Measurements from ENCODE around the gene SH3RF3.

Gene SH3RF3

DNA sequence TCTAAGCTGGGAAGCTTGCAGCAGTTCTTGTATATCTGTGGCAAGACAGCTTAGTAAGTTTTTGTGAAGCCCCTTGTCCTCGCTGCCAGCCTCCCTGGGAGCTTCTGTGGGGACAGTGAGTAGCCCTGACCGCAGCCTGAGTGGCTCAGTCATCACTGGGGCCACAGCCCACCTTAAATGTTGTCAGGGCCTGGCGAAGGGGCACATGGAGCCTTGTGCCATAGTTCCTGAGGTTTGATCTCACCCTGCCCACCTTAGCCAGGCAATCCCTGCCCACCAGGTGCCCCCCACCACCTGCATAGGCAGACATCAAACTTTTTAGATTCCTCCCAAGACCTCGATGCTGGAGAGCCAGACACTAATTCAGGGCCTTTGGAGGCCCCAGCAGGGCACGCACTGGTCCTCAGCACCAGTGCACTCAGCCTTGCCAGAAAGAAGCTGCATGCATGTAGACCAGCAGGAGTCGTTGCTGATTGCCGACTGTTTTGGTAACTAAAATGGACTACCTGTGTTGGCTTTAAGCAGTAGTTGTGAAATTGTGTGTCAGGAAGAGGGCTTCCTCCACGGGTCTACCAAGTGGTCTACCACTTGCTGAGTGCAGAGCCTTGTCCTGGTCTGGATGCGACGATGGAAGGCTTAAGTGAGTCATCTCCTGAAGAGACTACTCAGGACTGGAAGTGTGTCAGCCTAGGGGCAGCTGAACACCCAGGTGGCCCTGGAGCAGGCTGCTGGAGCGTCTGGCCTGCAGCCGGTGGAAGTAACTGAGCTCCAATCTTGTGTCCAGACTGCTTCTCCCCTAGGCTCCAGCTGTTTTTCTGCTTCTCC is 251.7 kb downstream of the SH3RF3 start (continued):
- TF ChIP-seq, protein P1, sequence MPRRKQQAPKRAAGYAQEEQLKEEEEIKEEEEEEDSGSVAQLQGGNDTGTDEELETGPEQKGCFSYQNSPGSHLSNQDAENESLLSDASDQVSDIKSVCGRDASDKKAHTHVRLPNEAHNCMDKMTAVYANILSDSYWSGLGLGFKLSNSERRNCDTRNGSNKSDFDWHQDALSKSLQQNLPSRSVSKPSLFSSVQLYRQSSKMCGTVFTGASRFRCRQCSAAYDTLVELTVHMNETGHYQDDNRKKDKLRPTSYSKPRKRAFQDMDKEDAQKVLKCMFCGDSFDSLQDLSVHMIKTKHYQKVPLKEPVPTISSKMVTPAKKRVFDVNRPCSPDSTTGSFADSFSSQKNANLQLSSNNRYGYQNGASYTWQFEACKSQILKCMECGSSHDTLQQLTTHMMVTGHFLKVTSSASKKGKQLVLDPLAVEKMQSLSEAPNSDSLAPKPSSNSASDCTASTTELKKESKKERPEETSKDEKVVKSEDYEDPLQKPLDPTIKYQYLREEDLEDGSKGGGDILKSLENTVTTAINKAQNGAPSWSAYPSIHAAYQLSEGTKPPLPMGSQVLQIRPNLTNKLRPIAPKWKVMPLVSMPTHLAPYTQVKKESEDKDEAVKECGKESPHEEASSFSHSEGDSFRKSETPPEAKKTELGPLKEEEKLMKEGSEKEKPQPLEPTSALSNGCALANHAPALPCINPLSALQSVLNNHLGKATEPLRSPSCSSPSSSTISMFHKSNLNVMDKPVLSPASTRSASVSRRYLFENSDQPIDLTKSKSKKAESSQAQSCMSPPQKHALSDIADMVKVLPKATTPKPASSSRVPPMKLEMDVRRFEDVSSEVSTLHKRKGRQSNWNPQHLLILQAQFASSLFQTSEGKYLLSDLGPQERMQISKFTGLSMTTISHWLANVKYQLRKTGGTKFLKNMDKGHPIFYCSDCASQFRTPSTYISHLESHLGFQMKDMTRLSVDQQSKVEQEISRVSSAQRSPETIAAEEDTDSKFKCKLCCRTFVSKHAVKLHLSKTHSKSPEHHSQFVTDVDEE (CRISPR knock-in tag; IDR thresholded peaks at IDR 0.05), result no peak
- TF ChIP-seq RARB (CRISPR knock-in tag; IDR thresholded peaks at IDR 0.05) (no peak), ESRRG (CRISPR knock-in tag; IDR thresholded peaks at IDR 0.05) (no peak), ISL1 (CRISPR knock-in tag; IDR thresholded peaks at IDR 0.05) (no peak), OSR1 (CRISPR knock-in tag; IDR thresholded peaks at IDR 0.05) (no peak), ZFP30 (CRISPR knock-in tag; IDR thresholded peaks at IDR 0.05) (no peak)

DNA sequence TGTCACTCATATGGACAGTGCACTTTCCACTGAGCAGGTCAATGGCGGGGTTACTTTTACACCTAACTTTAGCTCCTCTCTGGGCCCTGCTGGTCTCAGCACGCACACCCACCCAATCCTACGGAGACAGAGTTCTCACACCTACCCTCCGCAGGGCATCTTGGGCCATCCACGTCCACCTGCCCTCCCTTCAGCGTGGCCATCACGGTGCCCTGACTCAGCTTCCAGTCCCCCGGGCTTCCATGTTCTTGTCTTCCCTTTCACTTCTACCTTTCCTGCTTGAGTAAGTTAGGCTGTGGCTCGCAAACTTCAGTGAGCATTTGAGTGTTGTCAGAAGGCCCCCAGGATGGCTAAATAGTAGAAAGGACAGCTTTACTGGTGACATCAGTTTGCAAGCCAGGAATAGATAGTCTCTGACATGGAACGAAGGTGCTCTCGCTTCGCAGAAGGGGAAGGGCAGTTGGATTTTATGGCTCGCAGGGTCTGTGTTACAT is 252.4 kb downstream of the SH3RF3 start:
- no peak for TF ChIP-seq BACH2 (CRISPR knock-in tag; IDR thresholded peaks at IDR 0.05; ENCODE audit: borderline replicate concordance)
- TF ChIP-seq, protein P2, sequence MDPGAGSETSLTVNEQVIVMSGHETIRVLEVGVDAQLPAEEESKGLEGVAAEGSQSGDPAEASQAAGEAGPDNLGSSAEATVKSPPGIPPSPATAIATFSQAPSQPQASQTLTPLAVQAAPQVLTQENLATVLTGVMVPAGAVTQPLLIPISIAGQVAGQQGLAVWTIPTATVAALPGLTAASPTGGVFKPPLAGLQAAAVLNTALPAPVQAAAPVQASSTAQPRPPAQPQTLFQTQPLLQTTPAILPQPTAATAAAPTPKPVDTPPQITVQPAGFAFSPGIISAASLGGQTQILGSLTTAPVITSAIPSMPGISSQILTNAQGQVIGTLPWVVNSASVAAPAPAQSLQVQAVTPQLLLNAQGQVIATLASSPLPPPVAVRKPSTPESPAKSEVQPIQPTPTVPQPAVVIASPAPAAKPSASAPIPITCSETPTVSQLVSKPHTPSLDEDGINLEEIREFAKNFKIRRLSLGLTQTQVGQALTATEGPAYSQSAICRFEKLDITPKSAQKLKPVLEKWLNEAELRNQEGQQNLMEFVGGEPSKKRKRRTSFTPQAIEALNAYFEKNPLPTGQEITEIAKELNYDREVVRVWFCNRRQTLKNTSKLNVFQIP (CRISPR knock-in tag; IDR thresholded peaks at IDR 0.05; ENCODE audit: borderline replicate concordance, low read depth), result no peak
- TF ChIP-seq TOX (CRISPR knock-in tag; IDR thresholded peaks at IDR 0.05; ENCODE audit: borderline replicate concordance), result no peak
- no peak for TF ChIP-seq TCF4 (CRISPR knock-in tag; IDR thresholded peaks at IDR 0.05; ENCODE audit: borderline replicate concordance)
- no peak for TF ChIP-seq ZNF8 (CRISPR knock-in tag; IDR thresholded peaks at IDR 0.05)
- no peak for TF ChIP-seq SNAI2 (CRISPR knock-in tag; IDR thresholded peaks at IDR 0.05)
- no peak for TF ChIP-seq CSDC2 (CRISPR knock-in tag; IDR thresholded peaks at IDR 0.05)
- no peak for TF ChIP-seq ZNF565 (CRISPR knock-in tag; conservative IDR thresholded peaks at IDR 0.05; ENCODE audit: low read depth)
- TF ChIP-seq, protein P1 (CRISPR knock-in tag; IDR thresholded peaks at IDR 0.05), result no peak

DNA sequence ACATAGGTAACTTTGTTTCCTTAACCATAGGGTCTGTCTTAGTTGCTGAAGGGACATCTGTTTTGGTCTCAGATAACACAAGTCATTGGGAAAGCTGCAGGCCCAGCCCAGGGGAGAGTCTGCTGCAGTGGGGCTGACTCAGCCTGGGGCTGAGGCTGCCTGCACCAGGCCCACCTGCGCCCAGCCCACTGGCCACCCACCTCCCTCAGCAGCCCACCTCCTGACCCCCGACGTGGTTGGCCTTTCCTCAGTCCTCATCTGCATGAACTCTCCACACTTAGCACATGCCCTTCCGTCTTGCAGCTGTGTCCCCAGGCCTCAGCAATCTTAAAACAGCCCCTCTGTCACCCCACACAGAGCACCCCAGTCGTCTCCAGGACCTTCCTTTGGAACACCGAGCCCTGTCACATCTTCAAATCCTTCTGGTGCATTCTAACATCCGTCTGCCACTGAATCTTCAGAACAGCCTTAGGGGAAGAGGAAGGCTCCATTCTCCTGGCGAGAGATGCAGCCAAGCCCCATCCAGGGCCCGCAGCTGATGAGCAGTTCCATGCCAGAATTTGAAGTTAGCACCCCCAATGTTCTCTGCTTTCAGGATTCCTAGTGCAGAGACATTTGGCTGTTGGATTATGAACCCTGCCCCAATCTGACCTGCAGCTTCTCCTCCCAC is 253.4 kb downstream of the SH3RF3 start:
- TF ChIP-seq ZFP30 (CRISPR knock-in tag; IDR thresholded peaks at IDR 0.05), result no peak
- TF ChIP-seq RARB (CRISPR knock-in tag; IDR thresholded peaks at IDR 0.05), result no peak
- TF ChIP-seq, protein P1 (CRISPR knock-in tag; IDR thresholded peaks at IDR 0.05), result no peak
- TF ChIP-seq ZNF8 (CRISPR knock-in tag; IDR thresholded peaks at IDR 0.05), result no peak
- TF ChIP-seq ARNTL (CRISPR knock-in tag; IDR thresholded peaks at IDR 0.05; ENCODE audit: borderline replicate concordance, low read depth), result no peak
- peak; percentile 15; the same call in 2 of the 3 replicates for ATAC-seq

More for the DNA sequence above, 252.4 kb downstream of the SH3RF3 start:
- ATAC-seq, result no peak

Measured in SK-N-SH treated with all-trans-retinoic acid at 6 μM for 48 hours (cell line).